Left cardiac atrium (tissue), 4 donors: ENCODE measurements around the gene MCL1. TPM values are rescaled to one million over a fixed set of nuclear protein-coding genes. Genes with fewer than 3 reads are reported as not detected.

ENCODE experiments used
- ATAC-seq, 2 donors: fragments of 200-7000 bp; cut with Tn5 transposase; one replicate each; pipeline ENCODE4 v1.9.1; 2020; ENCODE audit warnings: mild to moderate bottlenecking in 2 of 2, moderate library complexity in 2 of 2
- DNase-seq: peaks from one replicate; pipeline ENCODE4 v3.0.0-alpha.2; 2020
- intact Hi-C, 2 donors: fragments of 100-400 bp; cut with DNase I; formaldehyde crosslinking; loops; one replicate each; pipeline versions ENCODE4 v1.14.1 to v1.15.1; 2022 to 2023
- total RNA-seq, 2 donors: library from RNA; stranded (reverse); fragmentation: NEBNext Ultra II Directional; extraction: Animal tissue kit (Norgen Biotek cat#: 25700); gene quantifications; one replicate each; pipeline ENCODE4 v1.2.1, GENCODE V29; 2021
- donor health status: DM: no; HTN: yes; CAD: no.
- donor health status: DM: no; HTN: yes; CAD: no; lungs with severe emphysema.
- donor health status: DM: yes; HTN: yes; CAD: no.
- donor health status: Dilated cardiomyopathy.

Gene MCL1
- total RNA-seq, 2 donors from 2014 or later, result 103 to 146 TPM

GRCh38 chr1:150551051-150551783 is 28.2 kb downstream of the MCL1 start:
- intact Hi-C loops, result no loop called here
- DNase-seq (no peak), ATAC-seq (peak; percentile 2 to 3)

- DNase-seq (peak; percentile 71), ATAC-seq (peak; percentile 13 to 18)
- intact Hi-C loops, result no loop called here
These were observed 29.0 kb downstream of the MCL1 start for GRCh38 chr1:150550222-150551050.

GRCh38 chr1:150549496-150550221 is 29.8 kb downstream of the MCL1 start:
- DNase-seq (no peak), ATAC-seq (peak; percentile 7)
- intact Hi-C loops, result no loop called here

- ATAC-seq (peak; percentile 39 to 54), DNase-seq (no peak)
- intact Hi-C loops, result no loop called here
These were observed 30.5 kb downstream of the MCL1 start, which contains the start of gene ADAMTSL4 for GRCh38 chr1:150548632-150549495. TSS of gene ADAMTSL4 (plus strand) at chr1:150549408. CDS start at chr1:150552289, 2,881 bp downstream.

GRCh38 chr1:150548324-150548631 is 31.1 kb downstream of the MCL1 start:
- DNase-seq (no peak), ATAC-seq (no peak)
- intact Hi-C loops, result no loop called here

GRCh38 chr1:150546294-150546937 is 33.0 kb downstream of the MCL1 start:
- intact Hi-C loops, result no loop called here
- DNase-seq (no peak), ATAC-seq (no peak)

- ATAC-seq, result no peak
- DNase-seq, result peak; percentile 13
These were observed 33.9 kb downstream of the MCL1 start for GRCh38 chr1:150545486-150546032.

GRCh38 chr1:150544204-150544603 is 35.2 kb downstream of the MCL1 start:
- intact Hi-C loops, result no loop called here
- DNase-seq (peak; percentile 9), ATAC-seq (no peak)

More at GRCh38 chr1:150545486-150546032, 33.9 kb downstream of the MCL1 start:
- intact Hi-C loops, result no loop called here

GRCh38 chr1:150543500-150544143 is 35.8 kb downstream of the MCL1 start:
- peak; percentile 71 for DNase-seq
- peak; percentile 61 to 65 for ATAC-seq
- intact Hi-C loops, result no loop called here

GRCh38 chr1:150537732-150538684 is 41.4 kb downstream of the MCL1 start:
- intact Hi-C loops, result loop anchor here in 1 of 2 donors (10.0 kb wide), 1 partner anchor 73 kb away; no protein-coding TSS in a partner anchor
- peak; percentile 60 for DNase-seq
- ATAC-seq, result peak; percentile 34 to 35

GRCh38 chr1:150536836-150537731 is 42.3 kb downstream of the MCL1 start:
- ATAC-seq (no peak), DNase-seq (no peak)
- intact Hi-C loops, result loop anchor here in 1 of 2 donors (10.0 kb wide), 1 partner anchor 72 kb away; no protein-coding TSS in a partner anchor

- intact Hi-C loops, result loop anchor here in 1 of 2 donors (10.0 kb wide), 1 partner anchor 71 kb away; no protein-coding TSS in a partner anchor
- ATAC-seq (no peak), DNase-seq (no peak)
These were observed 43.7 kb downstream of the MCL1 start for GRCh38 chr1:150535511-150536287.

GRCh38 chr1:150534002-150534401 is 45.4 kb downstream of the MCL1 start:
- no peak for DNase-seq
- intact Hi-C loops, result loop anchor here (5.0 to 10.0 kb wide), 2 partner anchors 69 to 72 kb away; no protein-coding TSS in a partner anchor
- no peak for ATAC-seq

GRCh38 chr1:150532860-150533259 is 46.5 kb downstream of the MCL1 start:
- DNase-seq (no peak), ATAC-seq (peak in 1 of 2 donors; percentile 9)
- intact Hi-C loops, result loop anchor here (5.0 to 10.0 kb wide), 2 partner anchors 68 to 71 kb away; no protein-coding TSS in a partner anchor
